SK-N-SH treated with all-trans-retinoic acid at 6 μM for 48 hours (cell line): Measurements from ENCODE around the gene TMEM127.

Source experiments
- ATAC-seq: fragments of 200-7000 bp; cut with Tn5 transposase; 3 replicates; pipeline ENCODE4 v1.9.1; 2020; ENCODE audit warnings: mild to moderate bottlenecking, moderate library complexity
- ARNTL ChIP-seq: fragments of 450-650 bp; formaldehyde crosslinking; IDR thresholded peaks from 2 replicates; pipeline ENCODE4 v1.5.0; 2020; ENCODE audit warnings: low read depth, mild to moderate bottlenecking, moderate library complexity, borderline replicate concordance
- BACH2 ChIP-seq: fragments of 250-450 bp; sonication (Bioruptor Pico); IDR thresholded peaks from 2 replicates; pipeline ENCODE4 v1.9.0; 2021; ENCODE audit warnings: mild to moderate bottlenecking, borderline replicate concordance
- CREB5 ChIP-seq: fragments of 250-450 bp; sonication (Bioruptor Pico); IDR thresholded peaks from 2 replicates; pipeline ENCODE4 v1.5.1; 2020; ENCODE audit warnings: low read depth, mild to moderate bottlenecking, moderate library complexity
- CSDC2 ChIP-seq: fragments of 250-450 bp; sonication (Bioruptor Pico); IDR thresholded peaks from 2 replicates; pipeline ENCODE4 v1.5.0; 2020; ENCODE audit warnings: mild to moderate bottlenecking, moderate library complexity
- CSRNP3 ChIP-seq: fragments of 250-450 bp; sonication (Bioruptor Pico); IDR thresholded peaks from 2 replicates; pipeline ENCODE4 v1.5.1; 2021; ENCODE audit warnings: mild to moderate bottlenecking, moderate library complexity
- ESRRG ChIP-seq: fragments of 250-450 bp; sonication (Bioruptor Pico); IDR thresholded peaks from 2 replicates; pipeline ENCODE4 v1.6.1; 2021; ENCODE audit warnings: mild to moderate bottlenecking
- GLIS3 ChIP-seq: fragments of 250-450 bp; sonication (Bioruptor Pico); IDR thresholded peaks from 2 replicates; pipeline ENCODE4 v1.5.0; 2020; ENCODE audit warnings: mild to moderate bottlenecking, moderate library complexity
- OSR1 ChIP-seq: fragments of 250-450 bp; sonication (Bioruptor Pico); IDR thresholded peaks from 2 replicates; pipeline ENCODE4 v1.8.0; 2022; ENCODE audit warnings: moderate library complexity, mild to moderate bottlenecking, inconsistent platforms
- PATZ1 ChIP-seq: fragments of 250-450 bp; sonication (Bioruptor Pico); IDR thresholded peaks from 2 replicates; pipeline ENCODE4 v1.8.0; 2020; ENCODE audit warnings: mild to moderate bottlenecking, moderate library complexity, borderline replicate concordance
- POU6F1 ChIP-seq: fragments of 250-450 bp; sonication (Bioruptor Pico); IDR thresholded peaks from 2 replicates; pipeline ENCODE4 v1.8.0; 2021; ENCODE audit warnings: low read depth, mild to moderate bottlenecking, moderate library complexity, borderline replicate concordance
- PPARA ChIP-seq: fragments of 250-450 bp; sonication (Bioruptor Pico); IDR thresholded peaks from 2 replicates; pipeline ENCODE4 v1.5.0; 2020; ENCODE audit warnings: mild to moderate bottlenecking, borderline replicate concordance
- RARB ChIP-seq: fragments of 250-450 bp; sonication (Bioruptor Pico); IDR thresholded peaks from 2 replicates; pipeline ENCODE4 v1.8.0; 2021; ENCODE audit warnings: mild to moderate bottlenecking, moderate library complexity
- SNAI2 ChIP-seq: fragments of 250-450 bp; sonication (Bioruptor Pico); IDR thresholded peaks from 2 replicates; pipeline ENCODE4 v1.5.0; 2020; ENCODE audit warnings: mild to moderate bottlenecking, moderate library complexity
- TCF4 ChIP-seq: fragments of 250-450 bp; sonication (Bioruptor Pico); IDR thresholded peaks from 2 replicates; pipeline ENCODE4 v1.8.0; 2021; ENCODE audit warnings: mild to moderate bottlenecking, moderate library complexity, borderline replicate concordance
- TSHZ2 ChIP-seq: fragments of 250-450 bp; sonication (Bioruptor Pico); IDR thresholded peaks from 2 replicates; pipeline ENCODE4 v1.5.0; 2020; ENCODE audit warnings: mild to moderate bottlenecking, moderate library complexity
- ZC3H10 ChIP-seq: fragments of 250-450 bp; sonication (Bioruptor Pico); IDR thresholded peaks from 2 replicates; pipeline ENCODE4 v1.5.1; 2021; ENCODE audit warnings: mild to moderate bottlenecking, moderate library complexity
- ZFP30 ChIP-seq: fragments of 450-650 bp; formaldehyde crosslinking; IDR thresholded peaks from 2 replicates; pipeline ENCODE4 v1.5.0; 2022; ENCODE audit warnings: mild to moderate bottlenecking, moderate library complexity
- ZNF565 ChIP-seq: fragments of 450-650 bp; formaldehyde crosslinking; conservative IDR thresholded peaks from 2 replicates; pipeline ENCODE4 v1.5.0; 2020; ENCODE audit warnings: low read depth, mild to moderate bottlenecking, moderate library complexity
- ZNF70 ChIP-seq: fragments of 450-650 bp; formaldehyde crosslinking; IDR thresholded peaks from 2 replicates; pipeline ENCODE4 v1.5.0; 2020; ENCODE audit warnings: mild to moderate bottlenecking, moderate library complexity
- ZNF8 ChIP-seq: fragments of 450-650 bp; formaldehyde crosslinking; IDR thresholded peaks from 2 replicates; pipeline ENCODE4 v1.5.0; 2020; ENCODE audit warnings: mild to moderate bottlenecking, moderate library complexity

The TMEM127 gene

GRCh38 chr2:96252526-96252925 lies 13.3 kb downstream of the TMEM127 start:
- no peak for ATAC-seq
- TF ChIP-seq ESRRG (no peak), SNAI2 (CRISPR knock-in tag) (no peak), PPARA (CRISPR knock-in tag) (no peak), ZNF70 (CRISPR knock-in tag) (no peak), POU6F1 (CRISPR knock-in tag) (no peak)

GRCh38 chr2:96251721-96252292 lies 14.0 kb downstream of the TMEM127 start:
- ATAC-seq: peak; percentile 93
- no peak for TF ChIP-seq CSRNP3 (CRISPR knock-in tag)
- no peak for TF ChIP-seq ZNF8 (CRISPR knock-in tag)
- no peak for TF ChIP-seq ZFP30 (CRISPR knock-in tag)
- no peak for TF ChIP-seq ZC3H10
- no peak for TF ChIP-seq POU6F1 (CRISPR knock-in tag)
- TF ChIP-seq PATZ1 (CRISPR knock-in tag): no peak
- TF ChIP-seq PPARA (CRISPR knock-in tag): no peak
- TF ChIP-seq BACH2 (CRISPR knock-in tag): no peak
- no peak for TF ChIP-seq ZNF565 (CRISPR knock-in tag)
- no peak for TF ChIP-seq OSR1 (CRISPR knock-in tag)
- TF ChIP-seq CSDC2 (CRISPR knock-in tag): no peak
- no peak for TF ChIP-seq ZNF70 (CRISPR knock-in tag)
- no peak for TF ChIP-seq SNAI2 (CRISPR knock-in tag)
- TF ChIP-seq TCF4 (CRISPR knock-in tag): no peak
- TF ChIP-seq ARNTL (CRISPR knock-in tag): no peak
- TF ChIP-seq TSHZ2: no peak
- no peak for TF ChIP-seq GLIS3 (CRISPR knock-in tag)

- TF ChIP-seq RARB (CRISPR knock-in tag): no peak
- TF ChIP-seq OSR1 (CRISPR knock-in tag): no peak
- no peak for TF ChIP-seq CREB5 (CRISPR knock-in tag)
- no peak for ATAC-seq
Observed at GRCh38 chr2:96250188-96250587, 15.6 kb downstream of the TMEM127 start.
